Activated CD4-positive, alpha-beta memory T cell treated with anti-CD3 and anti-CD28 coated beads for 36 hours (primary cell): Measurements from ENCODE around the gene NSG1. TPM values are rescaled to one million over a fixed set of nuclear protein-coding genes. Genes with fewer than 3 reads are reported as not detected.
"Not testable (repeated sequence)": the region's sequence is repeated elsewhere in the genome, so short reads cannot be mapped to it uniquely, and the experiment has no call there.

Experiments
- CTCF ChIA-PET: fragments of 350-600 bp; sonication (Branson Sonifier 250); formaldehyde crosslinking; loops from one replicate; lab custom pipeline; 2021; ENCODE audit warnings: antibody characterized with exemption, inconsistent platforms; lab: Charles Lee
- POLR2A ChIA-PET: fragments of 350-600 bp; sonication (Branson Sonifier 250); formaldehyde crosslinking; loops from one replicate; lab custom pipeline; 2021; ENCODE audit warnings: antibody characterized with exemption; lab: Charles Lee
- DNase-seq: peaks from one replicate; pipeline ENCODE4 v3.0.0-alpha.2; 2020
- H3K27ac Mint-ChIP-seq: one replicate; pipeline ENCODE4 v1.8.0; 2021; ENCODE audit warnings: mixed read lengths
- H3K27me3 Mint-ChIP-seq: one replicate; pipeline ENCODE4 v1.8.0; 2021; ENCODE audit warnings: mixed read lengths
- H3K36me3 Mint-ChIP-seq: one replicate; pipeline ENCODE4 v1.8.0; 2021; ENCODE audit warnings: mixed read lengths
- H3K4me1 Mint-ChIP-seq: one replicate; pipeline ENCODE4 v1.8.0; 2021; ENCODE audit warnings: low read depth, mixed read lengths
- H3K4me3 Mint-ChIP-seq: one replicate; pipeline ENCODE4 v1.8.0; 2021; ENCODE audit warnings: mild to moderate bottlenecking, mixed read lengths
- H3K9me3 Mint-ChIP-seq: one replicate; pipeline ENCODE4 v1.8.0; 2021; ENCODE audit warnings: mixed read lengths
- intact Hi-C: fragments of 100-400 bp; cut with micrococcal nuclease; formaldehyde crosslinking; loops from one replicate; pipeline ENCODE4 v1.15.1; 2023
- total RNA-seq, 2 experiments: library from RNA; stranded (reverse); gene quantifications; one replicate each; pipeline ENCODE4 v1.2.3, GENCODE V29; 2021

NSG1 gene, protein sequence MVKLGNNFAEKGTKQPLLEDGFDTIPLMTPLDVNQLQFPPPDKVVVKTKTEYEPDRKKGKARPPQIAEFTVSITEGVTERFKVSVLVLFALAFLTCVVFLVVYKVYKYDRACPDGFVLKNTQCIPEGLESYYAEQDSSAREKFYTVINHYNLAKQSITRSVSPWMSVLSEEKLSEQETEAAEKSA
- total RNA-seq = 10 to 100 TPM in 1 of 2 experiments, 1 to 10 TPM in 1; 9.1 to 11.4 TPM

DNA sequence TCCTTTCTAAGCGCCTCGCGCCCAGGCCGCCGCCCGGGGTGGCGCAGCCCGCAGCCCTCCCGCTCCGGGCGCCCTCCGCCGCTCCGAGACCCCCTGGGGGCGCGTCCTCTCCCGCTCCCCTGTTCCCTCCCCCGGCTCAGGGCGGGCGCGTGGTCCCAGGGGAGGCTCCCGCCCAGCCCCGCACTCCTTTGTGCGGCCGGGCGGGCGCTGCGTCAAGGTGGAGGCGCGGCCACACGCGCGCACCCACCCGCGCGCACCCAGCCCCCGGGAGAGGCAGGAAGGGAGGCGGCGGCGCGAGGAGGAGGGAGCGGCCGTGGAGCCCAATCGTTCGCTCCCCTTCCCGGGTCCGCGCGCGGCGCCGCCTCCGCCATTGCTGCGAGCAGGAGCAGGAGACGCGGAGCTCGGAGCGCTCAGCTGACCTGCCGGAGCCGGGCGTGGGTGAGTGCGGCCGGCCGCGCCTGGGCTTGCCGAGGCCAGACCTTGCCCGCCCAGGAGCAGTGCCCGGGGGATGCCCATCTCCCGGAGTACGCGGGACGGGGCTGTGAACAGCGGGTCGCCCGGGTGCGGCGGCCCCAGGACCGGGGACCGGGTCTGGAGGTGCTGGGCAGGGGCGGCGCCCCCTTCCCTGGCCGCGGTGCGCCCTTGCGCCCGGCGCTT, at the start of gene NSG1:
Gene NSG1 (plus strand): TSS at position 367 of the 657 bp plus-strand sequence. CDS start 528 bp downstream, outside the sequence.
- DNase-seq = peak; percentile 55
- H3K36me3 Mint-ChIP-seq = peaks cover 2% of the 10 kb centered on the region
- no peaks in the 10 kb centered on the region for H3K9me3 Mint-ChIP-seq
- H3K27ac Mint-ChIP-seq = no peak within 1 kb of the TSS
- POLR2A ChIA-PET = no interaction called here
- CTCF ChIA-PET = interaction anchor here (0.8 kb wide), 1 partner anchor 45 kb away, joined by 3 read pairs; no protein-coding TSS in a partner anchor
- peak within 1 kb of the TSS; percentile 78 for H3K4me3 Mint-ChIP-seq
- H3K27me3 Mint-ChIP-seq = peaks cover 17% of the 10 kb centered on the region
- intact Hi-C loops = loop anchor here (2.0 kb wide), 3 partner anchors 32 to 138 kb away; partner anchors contain the start of gene TMEM128
- H3K4me1 Mint-ChIP-seq = peaks cover 13% of the 10 kb centered on the region

DNA sequence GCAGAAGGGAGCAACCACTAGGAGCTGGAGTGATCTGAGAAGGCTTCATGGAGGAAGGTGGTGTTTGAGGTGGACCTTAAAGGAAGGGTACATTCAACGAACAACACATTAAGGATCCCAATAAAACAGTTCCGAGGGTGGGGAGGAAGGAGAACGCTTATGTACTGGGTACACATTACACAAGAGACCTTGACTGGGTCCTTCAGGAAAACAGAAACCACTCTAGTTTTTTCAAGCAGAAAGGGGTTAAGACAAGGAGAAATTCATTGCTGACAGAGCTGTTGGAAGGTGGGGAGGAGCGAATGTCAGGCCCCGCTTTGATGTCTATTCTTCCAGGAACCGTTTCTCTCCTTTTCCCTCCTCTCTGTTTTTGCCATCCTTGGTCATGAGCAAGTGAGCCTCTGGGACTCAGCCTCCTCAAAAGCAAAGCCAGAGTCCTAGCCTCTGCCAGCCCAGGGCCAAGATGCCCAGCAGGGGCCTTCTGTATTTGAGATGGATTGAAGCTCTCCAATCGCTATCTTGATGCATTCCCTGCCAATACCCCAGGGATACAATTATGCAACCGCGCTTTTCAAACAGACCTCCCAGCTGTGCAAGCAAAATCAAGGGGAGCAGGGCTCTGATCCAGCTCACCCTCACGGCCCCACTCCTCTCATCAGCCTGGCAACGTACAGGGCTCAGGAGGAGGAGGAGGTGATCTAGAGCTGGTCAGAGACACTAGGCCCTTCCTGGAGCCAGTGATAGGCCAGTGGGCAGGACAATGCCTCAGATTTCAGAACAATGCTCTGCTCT, 48.5 kb upstream of the NSG1 start:
- ChIA-PET CTCF (interaction anchor here (1.1 to 1.8 kb wide), 2 partner anchors 20 to 87 kb away, joined by 3 to 10 read pairs; no protein-coding TSS in a partner anchor), POLR2A (no interaction called here)
- intact Hi-C loops = no loop called here
- Mint-ChIP-seq H3K9me3 (no peaks in the 10 kb centered on the region), H3K27me3 (no peaks in the 10 kb centered on the region), H3K4me3 (no peak overlapping the region), H3K36me3 (no peaks in the 10 kb centered on the region), H3K4me1 (peaks cover 6% of the 10 kb centered on the region), H3K27ac (no peak overlapping the region)
- DNase-seq = no peak

GRCh38 chr4:4339504-4340085, 47.3 kb upstream of the NSG1 start:
- Mint-ChIP-seq H3K27ac (no peak overlapping the region), H3K4me3 (no peak overlapping the region), H3K36me3 (no peaks in the 10 kb centered on the region), H3K4me1 (peaks cover 6% of the 10 kb centered on the region), H3K27me3 (no peaks in the 10 kb centered on the region), H3K9me3 (no peaks in the 10 kb centered on the region)
- ChIA-PET CTCF (interaction anchor here (1.8 to 2.3 kb wide), 2 partner anchors 80 to 88 kb away, joined by 6 to 10 read pairs; no protein-coding TSS in a partner anchor), POLR2A (no interaction called here)
- DNase-seq = no peak
- intact Hi-C loops = no loop called here

DNA sequence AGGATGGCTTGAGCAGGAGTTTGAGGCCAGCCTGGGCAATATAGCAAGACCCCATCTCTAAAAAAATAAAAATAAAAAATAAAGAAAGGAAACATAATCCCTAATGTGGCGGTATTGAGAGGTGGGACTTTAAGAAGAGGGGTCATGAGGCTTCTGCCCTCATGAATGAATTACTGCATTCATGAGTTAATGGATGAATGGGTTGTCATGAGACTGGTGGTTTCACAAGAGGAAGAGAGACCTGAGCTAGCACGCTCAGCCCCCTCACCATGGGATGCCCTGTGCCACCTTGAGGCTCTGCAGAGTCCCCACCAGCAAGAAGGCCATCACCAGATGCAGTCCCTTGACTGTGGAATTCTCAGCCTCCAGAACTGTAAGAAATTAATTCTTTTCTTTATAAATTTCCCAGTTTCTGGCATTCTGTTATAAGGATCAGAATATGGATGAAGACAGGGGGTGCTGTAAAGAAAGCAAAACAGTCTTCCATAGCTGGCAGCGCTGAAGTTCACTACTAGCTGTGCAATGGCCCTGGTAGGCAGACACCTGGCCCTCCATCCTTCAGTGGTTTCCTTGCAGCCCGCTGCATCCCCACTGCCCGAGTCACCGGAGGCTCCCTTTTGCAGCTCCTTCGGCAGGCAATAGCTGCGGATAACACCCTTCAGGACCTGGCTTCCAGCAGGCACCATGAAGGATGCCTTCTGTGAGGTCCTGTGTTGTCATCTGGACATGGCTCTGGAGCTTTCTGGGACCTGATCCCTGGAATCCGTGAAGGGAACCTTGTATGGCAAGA, 44.8 kb upstream of the NSG1 start:
- Mint-ChIP-seq H3K36me3 (peaks cover under 1% of the 10 kb centered on the region), H3K4me1 (peaks cover 4% of the 10 kb centered on the region), H3K27me3 (no peaks in the 10 kb centered on the region), H3K9me3 (no peaks in the 10 kb centered on the region), H3K4me3 (no peak overlapping the region), H3K27ac (no peak overlapping the region)
- intact Hi-C loops = no loop called here
- POLR2A ChIA-PET = no interaction called here
- CTCF ChIA-PET = interaction anchor here (0.7 to 1.2 kb wide), 2 partner anchors 82 to 88 kb away, joined by 3 read pairs; no protein-coding TSS in a partner anchor
- DNase-seq = no peak

DNA sequence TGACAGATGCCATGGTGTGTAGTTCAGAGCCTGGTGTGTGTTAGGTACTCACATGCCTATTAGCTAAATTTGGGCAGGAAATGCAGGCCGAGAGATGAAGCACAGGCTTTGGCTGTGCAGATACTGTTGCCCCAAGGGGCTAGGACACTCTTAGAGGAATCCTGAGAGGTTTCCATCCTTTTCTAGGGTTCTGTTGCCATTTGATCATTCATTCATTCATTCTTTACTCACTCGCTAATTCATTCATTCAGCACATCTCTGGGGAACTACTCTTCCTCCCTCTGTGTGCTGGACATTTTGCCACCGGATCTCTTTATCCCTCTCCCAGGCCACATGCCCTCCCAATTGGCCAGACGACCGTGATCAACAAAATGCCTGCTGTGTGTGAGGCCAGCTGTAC, 43.9 kb upstream of the NSG1 start:
- H3K27me3 Mint-ChIP-seq = no peaks in the 10 kb centered on the region
- no peaks in the 10 kb centered on the region for H3K9me3 Mint-ChIP-seq
- no peak for DNase-seq
- H3K4me3 Mint-ChIP-seq = no peak overlapping the region
- intact Hi-C loops = no loop called here
- ChIA-PET POLR2A (no interaction called here), CTCF (interaction anchor here (0.7 to 1.2 kb wide), 2 partner anchors 83 to 89 kb away, joined by 3 read pairs; no protein-coding TSS in a partner anchor)
- peaks cover 4% of the 10 kb centered on the region for H3K36me3 Mint-ChIP-seq
- peaks cover 12% of the 10 kb centered on the region for H3K4me1 Mint-ChIP-seq
- H3K27ac Mint-ChIP-seq = no peak overlapping the region

DNA sequence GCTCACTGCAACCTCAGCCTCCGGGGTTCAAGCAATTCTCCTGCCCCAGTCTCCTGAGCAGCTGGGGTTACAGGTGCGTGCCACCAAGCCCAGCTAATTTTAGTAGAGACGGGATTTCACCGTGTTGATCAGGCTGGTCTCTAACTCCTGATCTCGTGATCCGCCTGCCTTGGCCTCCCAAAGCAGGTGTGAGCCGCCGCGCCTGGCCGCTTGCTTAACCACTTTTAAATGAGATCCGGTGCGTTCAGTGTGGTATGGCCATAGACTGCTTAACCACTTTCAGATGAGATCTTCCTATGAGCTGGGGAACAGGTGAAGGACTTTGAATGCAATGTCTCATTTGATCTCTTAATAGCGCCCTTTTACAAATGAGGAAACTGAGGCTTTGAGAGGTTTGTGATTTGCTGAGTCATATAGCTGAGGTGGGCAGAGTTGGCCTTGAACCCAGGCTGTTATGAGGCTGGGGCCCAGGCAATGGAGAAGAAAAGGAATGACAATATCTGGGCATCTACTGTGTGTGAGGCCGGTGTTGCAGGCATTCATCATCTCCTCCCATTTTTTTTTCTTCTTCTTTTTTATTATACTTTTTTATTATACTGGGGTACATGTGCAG, 41.9 kb upstream of the NSG1 start:
- CTCF ChIA-PET = interaction anchor here (0.7 kb wide), 1 partner anchor 94 kb away, joined by 3 read pairs; no protein-coding TSS in a partner anchor
- H3K27me3 Mint-ChIP-seq = no peaks in the 10 kb centered on the region
- no peak overlapping the region for H3K27ac Mint-ChIP-seq
- no peak overlapping the region for H3K4me3 Mint-ChIP-seq
- peaks cover 12% of the 10 kb centered on the region for H3K9me3 Mint-ChIP-seq
- intact Hi-C loops = no loop called here
- peaks cover 26% of the 10 kb centered on the region for H3K4me1 Mint-ChIP-seq
- peaks cover 4% of the 10 kb centered on the region for H3K36me3 Mint-ChIP-seq
- DNase-seq = no peak
- POLR2A ChIA-PET = no interaction called here

DNA sequence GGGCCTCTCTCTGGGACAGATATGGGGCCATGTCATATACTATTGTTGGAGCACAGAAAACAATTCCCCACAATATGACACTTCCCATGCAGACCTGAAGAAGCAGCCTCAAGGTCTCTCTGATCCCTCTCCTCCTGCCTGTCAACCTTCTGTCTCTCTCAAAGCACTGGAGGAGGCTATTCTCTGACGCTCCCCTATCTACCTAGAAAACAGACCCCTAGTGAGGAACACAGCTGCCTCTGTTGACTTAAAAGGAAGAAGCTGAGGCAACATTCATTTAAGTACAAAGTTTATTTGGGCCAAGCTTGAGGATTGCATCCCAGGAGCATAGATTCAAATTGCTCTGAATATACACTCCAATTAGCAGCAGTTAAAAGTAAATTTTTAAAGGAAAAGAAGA, 39.3 kb upstream of the NSG1 start:
- Mint-ChIP-seq H3K27me3 (no peaks in the 10 kb centered on the region), H3K4me3 (no peak overlapping the region), H3K4me1 (peaks cover 26% of the 10 kb centered on the region), H3K36me3 (peaks cover 4% of the 10 kb centered on the region), H3K9me3 (peaks cover 12% of the 10 kb centered on the region), H3K27ac (no peak overlapping the region)
- no peak for DNase-seq
- ChIA-PET POLR2A (no interaction called here), CTCF (no interaction called here)
- intact Hi-C loops = no loop called here

- peaks cover 12% of the 10 kb centered on the region for H3K9me3 Mint-ChIP-seq
These were observed 38.3 kb upstream of the NSG1 start for GRCh38 chr4:4348585-4348984.

GRCh38 chr4:4349867-4350266, 37.0 kb upstream of the NSG1 start:
- DNase-seq = no peak
- intact Hi-C loops = no loop called here
- POLR2A ChIA-PET = no interaction called here

More at GRCh38 chr4:4348585-4348984, 38.3 kb upstream of the NSG1 start:
- POLR2A ChIA-PET, intact Hi-C loops, CTCF ChIA-PET, H3K4me3 Mint-ChIP-seq, H3K36me3 Mint-ChIP-seq, H3K27me3 Mint-ChIP-seq: not testable (repeated sequence)
- H3K27ac Mint-ChIP-seq = peak overlapping the region; percentile 58
- peak; percentile 29 for DNase-seq
- peaks cover 24% of the 10 kb centered on the region for H3K4me1 Mint-ChIP-seq

DNA sequence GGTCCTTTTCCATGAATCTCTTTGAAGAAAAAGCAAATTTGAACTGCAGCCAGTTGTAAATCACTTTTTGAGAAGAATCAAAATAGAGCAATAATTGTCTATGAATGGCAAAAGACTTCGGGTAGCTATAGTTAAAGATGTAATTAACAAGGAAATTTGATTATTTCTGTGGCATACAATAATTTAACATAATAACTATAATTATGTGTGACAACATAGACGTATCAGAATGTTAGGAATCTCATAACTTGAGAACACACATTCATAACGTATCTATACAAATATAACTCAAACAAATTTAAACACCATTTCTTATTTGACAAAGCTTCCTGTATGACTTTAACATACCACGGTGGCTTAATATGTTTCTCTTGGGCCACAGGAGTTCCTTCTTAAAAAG, 36.0 kb upstream of the NSG1 start:
- peaks cover 12% of the 10 kb centered on the region for H3K9me3 Mint-ChIP-seq
- H3K27me3 Mint-ChIP-seq = no peaks in the 10 kb centered on the region
- no peak overlapping the region for H3K27ac Mint-ChIP-seq
- H3K4me1 Mint-ChIP-seq = peaks cover 24% of the 10 kb centered on the region
- ChIA-PET CTCF (no interaction called here), POLR2A (no interaction called here)
- peaks cover 4% of the 10 kb centered on the region for H3K36me3 Mint-ChIP-seq
- intact Hi-C loops = no loop called here
- no peak for DNase-seq
- no peak overlapping the region for H3K4me3 Mint-ChIP-seq

More at GRCh38 chr4:4349867-4350266, 37.0 kb upstream of the NSG1 start:
- CTCF ChIA-PET = interaction anchor here (0.7 kb wide), 1 partner anchor 91 kb away, joined by 3 read pairs; no protein-coding TSS in a partner anchor
- Mint-ChIP-seq H3K4me1 (peaks cover 24% of the 10 kb centered on the region), H3K36me3 (peaks cover 4% of the 10 kb centered on the region), H3K27me3 (no peaks in the 10 kb centered on the region), H3K4me3 (no peak overlapping the region), H3K27ac (no peak overlapping the region), H3K9me3 (peaks cover 12% of the 10 kb centered on the region)

DNA sequence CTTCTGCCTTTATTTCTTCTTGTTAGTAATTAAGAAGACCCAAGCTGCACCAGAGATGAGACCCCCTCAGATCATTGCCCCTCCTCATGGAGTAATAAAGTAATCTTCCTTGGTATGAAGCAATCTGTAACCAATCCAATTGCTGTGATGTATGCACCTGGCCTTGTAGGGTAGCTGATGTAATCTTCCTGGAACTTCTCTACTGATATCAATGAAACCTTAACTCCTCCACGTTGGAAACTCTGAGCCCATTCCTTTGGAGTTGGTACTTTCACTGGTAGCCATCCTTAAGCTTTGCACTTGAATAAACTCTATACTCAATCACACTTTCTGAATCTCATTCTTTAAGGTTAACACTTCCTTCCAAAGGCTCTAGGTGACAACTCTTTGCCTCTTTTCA, 31.6 kb upstream of the NSG1 start:
- no peaks in the 10 kb centered on the region for H3K9me3 Mint-ChIP-seq
- no peak overlapping the region for H3K4me3 Mint-ChIP-seq
- no peaks in the 10 kb centered on the region for H3K4me1 Mint-ChIP-seq
- intact Hi-C loops = no loop called here
- no peak for DNase-seq
- ChIA-PET POLR2A (no interaction called here), CTCF (interaction anchor here (0.8 kb wide), 1 partner anchor 20 kb away, joined by 3 read pairs; no protein-coding TSS in a partner anchor)
- peaks cover 3% of the 10 kb centered on the region for H3K27me3 Mint-ChIP-seq
- no peak overlapping the region for H3K27ac Mint-ChIP-seq
- no peaks in the 10 kb centered on the region for H3K36me3 Mint-ChIP-seq
